ENCODE results near the gene SCLY.
A peak's percentile ranks its signal among the peaks of the same experiment; 100 is the strongest.
"Not testable (repeated sequence)": the region's sequence is repeated elsewhere in the genome, so short reads cannot be mapped to it uniquely, and the experiment has no call there.

SCLY gene, protein sequence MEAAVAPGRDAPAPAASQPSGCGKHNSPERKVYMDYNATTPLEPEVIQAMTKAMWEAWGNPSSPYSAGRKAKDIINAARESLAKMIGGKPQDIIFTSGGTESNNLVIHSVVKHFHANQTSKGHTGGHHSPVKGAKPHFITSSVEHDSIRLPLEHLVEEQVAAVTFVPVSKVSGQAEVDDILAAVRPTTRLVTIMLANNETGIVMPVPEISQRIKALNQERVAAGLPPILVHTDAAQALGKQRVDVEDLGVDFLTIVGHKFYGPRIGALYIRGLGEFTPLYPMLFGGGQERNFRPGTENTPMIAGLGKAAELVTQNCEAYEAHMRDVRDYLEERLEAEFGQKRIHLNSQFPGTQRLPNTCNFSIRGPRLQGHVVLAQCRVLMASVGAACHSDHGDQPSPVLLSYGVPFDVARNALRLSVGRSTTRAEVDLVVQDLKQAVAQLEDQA

DNA sequence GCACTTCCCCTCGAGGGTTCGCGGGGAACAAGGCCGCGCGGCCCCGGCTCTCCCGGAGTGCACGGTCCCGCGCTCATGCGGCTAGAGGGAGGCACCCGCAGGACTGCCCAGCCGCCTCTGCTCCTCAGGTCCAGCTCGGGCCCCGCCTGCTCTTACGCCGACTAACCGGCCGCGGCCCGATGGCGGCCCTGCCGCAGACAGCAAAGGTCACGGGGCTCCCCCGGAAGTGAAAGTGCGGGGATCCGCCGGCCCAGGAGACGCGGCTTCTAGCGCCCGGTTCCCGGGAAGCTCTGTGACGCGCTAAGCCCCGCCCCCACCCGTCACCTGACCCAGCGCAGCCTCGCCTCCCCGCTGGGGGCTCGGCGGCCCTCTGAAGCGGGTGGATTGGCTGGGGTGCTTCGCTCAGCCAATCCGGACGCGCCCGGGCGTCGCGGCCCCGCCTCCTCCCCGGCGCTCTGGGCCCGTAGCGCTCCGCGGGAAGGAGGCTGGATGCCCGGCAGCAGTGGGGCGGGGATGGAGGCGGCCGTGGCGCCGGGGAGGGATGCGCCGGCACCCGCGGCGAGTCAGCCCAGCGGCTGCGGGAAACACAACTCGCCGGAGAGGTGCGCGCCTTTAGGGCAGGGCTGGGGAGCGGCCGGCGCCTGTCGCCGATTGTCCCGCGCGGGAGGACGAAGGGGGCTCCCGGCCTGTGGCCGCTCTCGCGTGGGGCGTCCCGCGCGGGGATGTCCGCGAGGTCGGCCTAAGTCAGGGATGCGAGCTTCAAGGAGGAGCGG lies at the start of gene SCLY:
SCLY (plus strand) TSS at position 460 of the 773 bp plus-strand sequence; CDS start at position 514, 54 bp downstream.
- DNase-seq (ENCODE audit: extremely low spot score, insufficient read length, low read depth) = peak; percentile 98
- FAIRE-seq = peak; percentile 97

DNA sequence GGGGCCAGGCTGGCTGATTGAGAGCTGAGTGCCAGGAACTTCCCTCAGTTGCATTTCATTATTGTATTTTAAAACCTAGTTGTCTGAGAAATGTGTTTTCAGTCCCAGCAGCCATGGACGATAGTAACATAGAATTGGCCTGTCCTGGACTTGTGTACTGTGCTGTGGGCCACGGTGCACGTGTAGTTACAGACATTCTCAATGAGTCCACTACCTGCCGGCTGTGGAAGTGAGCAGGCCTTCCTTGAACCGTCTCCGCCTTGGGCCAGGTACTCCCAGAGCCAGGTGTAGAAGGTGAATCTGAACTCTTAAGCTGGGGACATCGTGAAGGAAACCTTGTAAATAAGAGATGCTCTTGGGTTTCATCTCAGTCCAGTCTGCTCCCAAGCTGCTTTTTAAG lies 47.0 kb upstream of the SCLY start:
- DNase-seq (ENCODE audit: extremely low spot score, insufficient read length, low read depth) (no peak), FAIRE-seq (no peak)

DNA sequence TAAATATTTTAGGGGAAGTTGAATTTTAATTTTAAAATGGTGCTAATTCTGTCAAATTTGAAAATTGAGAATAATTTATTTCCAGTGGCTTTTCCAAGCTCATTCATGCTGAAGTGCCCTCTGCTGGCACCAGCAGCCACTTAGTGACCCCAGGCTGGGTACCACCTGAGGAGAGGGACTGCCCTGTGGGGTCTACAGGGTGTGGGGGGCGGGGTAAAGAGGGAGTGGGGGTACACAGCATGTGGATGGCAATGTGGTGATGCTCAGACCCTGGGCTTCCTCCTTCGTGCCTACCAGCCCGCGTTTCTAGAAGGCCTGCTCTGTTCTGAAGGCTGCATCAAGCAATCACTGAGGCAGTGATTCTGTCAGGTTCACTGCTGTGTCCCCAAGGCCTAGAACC lies 45.1 kb upstream of the SCLY start:
- FAIRE-seq (no peak), DNase-seq (ENCODE audit: extremely low spot score, insufficient read length, low read depth) (no peak)

- FAIRE-seq (no peak), DNase-seq (ENCODE audit: extremely low spot score, insufficient read length, low read depth) (no peak)
These were observed 44.3 kb upstream of the SCLY start for GRCh38 chr2:238016526-238016925.

DNA sequence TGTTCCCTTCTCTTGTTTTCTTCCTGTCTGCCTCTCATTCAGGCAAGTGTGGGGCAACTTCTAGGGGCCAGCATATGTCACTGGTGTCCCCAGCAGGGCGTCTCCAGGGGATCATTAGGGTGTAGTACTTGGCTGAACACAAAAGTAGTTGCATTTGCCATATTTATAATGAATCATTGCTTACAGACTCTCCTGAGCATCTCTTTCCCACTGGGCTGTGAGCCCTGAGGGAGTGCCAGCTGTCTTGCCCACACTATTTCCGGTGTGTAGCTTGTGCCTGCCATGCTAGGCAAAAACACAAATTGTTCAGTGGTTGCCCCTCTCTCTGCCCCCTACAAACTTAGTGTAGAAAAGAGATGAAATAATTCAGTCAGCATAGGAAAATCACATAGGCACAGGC lies 40.8 kb upstream of the SCLY start:
- FAIRE-seq (no peak), DNase-seq (ENCODE audit: extremely low spot score, insufficient read length, low read depth) (no peak)

GRCh38 chr2:238020816-238021215 lies 40.0 kb upstream of the SCLY start:
- FAIRE-seq = no peak
- no peak for DNase-seq (ENCODE audit: extremely low spot score, insufficient read length, low read depth)

- FAIRE-seq (no peak), DNase-seq (ENCODE audit: extremely low spot score, insufficient read length, low read depth) (no peak)
These were observed 39.5 kb upstream of the SCLY start for GRCh38 chr2:238021327-238021726.

DNA sequence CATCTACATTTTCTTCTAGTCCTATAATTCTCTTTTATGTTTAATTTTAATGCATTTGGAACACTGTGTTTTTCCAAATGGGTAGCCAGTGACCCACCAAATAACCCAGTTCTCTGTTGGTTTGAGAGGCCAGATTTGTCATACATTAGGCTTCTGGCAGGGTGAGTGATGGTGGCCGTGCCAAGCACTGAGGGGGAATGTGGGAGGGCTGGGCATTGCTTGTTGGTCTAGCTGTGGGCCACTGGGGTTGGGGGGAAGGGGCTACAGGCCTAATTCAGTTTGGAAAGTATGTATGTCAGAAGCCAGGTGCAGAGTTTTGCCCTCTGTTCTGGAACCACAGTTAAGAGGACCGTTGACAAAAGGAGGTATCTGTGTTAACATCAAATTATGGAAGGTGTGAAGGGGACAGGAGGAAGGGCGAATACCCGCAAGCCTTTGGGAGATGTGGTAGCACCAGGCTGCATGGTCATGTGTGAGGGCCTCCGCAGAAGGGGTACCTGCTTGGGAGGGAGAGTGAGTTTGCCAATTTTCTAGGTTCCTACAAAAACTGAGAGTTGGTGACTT lies 38.1 kb upstream of the SCLY start:
- DNase-seq (ENCODE audit: extremely low spot score, insufficient read length, low read depth) (no peak), FAIRE-seq (no peak)

GRCh38 chr2:238023608-238024007 lies 37.2 kb upstream of the SCLY start:
- DNase-seq (ENCODE audit: extremely low spot score, insufficient read length, low read depth) (no peak), FAIRE-seq (no peak)

- DNase-seq (ENCODE audit: extremely low spot score, insufficient read length, low read depth) = no peak
- no peak for FAIRE-seq
These were observed 35.8 kb upstream of the SCLY start for GRCh38 chr2:238024986-238025385.

GRCh38 chr2:238025741-238026360 lies 35.0 kb upstream of the SCLY start:
- FAIRE-seq (no peak), DNase-seq (ENCODE audit: extremely low spot score, insufficient read length, low read depth) (no peak)

DNA sequence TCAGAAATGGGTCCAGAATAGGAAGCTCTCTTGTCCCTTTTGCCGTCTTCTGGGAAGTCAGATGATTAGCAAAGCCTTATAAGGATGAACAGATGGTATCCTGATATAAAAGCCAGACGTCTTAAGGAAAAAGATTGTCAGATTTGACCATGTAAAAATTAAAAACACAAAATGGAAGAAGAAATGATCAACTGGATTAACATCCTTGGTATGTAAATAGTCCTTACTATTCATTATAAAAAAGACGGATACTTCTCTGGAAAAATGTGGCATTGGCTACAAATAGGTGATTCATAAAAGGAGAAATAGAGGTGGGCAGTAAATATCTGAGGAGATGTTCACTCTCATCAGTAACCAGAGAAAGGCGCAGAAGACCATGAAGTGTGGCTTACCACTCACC lies 33.7 kb upstream of the SCLY start:
- DNase-seq (ENCODE audit: extremely low spot score, insufficient read length, low read depth) = no peak
- FAIRE-seq = no peak

DNA sequence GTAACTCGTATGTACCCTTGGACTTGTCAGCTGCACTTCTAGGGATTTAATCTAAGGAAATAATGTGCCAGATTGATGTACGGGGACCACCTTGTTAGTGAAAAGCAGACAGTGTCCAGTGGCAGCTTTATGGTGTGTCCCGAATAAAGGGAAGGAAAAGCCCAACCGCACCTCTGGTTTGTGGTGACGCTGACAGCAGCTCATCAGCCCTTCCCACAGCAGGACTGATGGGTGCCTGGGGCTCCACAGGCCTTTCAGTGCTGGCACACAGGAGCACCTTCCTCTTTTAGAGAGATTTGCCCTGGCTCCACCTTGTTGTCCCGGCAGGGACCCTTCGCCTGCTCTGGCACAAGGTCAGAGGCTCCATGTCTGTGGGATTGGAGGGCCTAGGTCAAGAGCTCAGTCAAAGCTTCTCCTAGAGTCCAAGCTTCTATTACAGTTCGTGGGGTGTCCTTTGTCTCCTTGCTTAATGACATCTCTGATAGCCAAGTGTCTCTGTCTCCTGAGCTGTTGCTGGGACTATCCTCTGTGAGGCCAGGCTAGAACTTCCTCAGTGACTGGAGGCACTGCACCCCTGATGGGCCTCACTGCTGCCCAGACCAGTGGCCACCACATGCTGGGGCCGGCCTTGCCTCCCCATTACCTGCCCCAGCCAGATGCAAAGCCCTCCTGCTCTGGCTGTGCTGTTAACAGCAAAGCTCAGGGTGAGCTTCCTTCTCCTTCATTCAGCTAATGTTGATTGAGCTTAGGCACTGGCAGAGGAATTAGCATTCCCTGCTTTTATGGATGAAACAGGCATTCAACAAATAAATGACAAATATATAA lies 33.0 kb upstream of the SCLY start:
- DNase-seq (ENCODE audit: extremely low spot score, insufficient read length, low read depth) (no peak), FAIRE-seq (no peak)

- FAIRE-seq (no peak), DNase-seq (ENCODE audit: extremely low spot score, insufficient read length, low read depth) (no peak)
These were observed 30.9 kb upstream of the SCLY start for GRCh38 chr2:238029853-238030252.

DNA sequence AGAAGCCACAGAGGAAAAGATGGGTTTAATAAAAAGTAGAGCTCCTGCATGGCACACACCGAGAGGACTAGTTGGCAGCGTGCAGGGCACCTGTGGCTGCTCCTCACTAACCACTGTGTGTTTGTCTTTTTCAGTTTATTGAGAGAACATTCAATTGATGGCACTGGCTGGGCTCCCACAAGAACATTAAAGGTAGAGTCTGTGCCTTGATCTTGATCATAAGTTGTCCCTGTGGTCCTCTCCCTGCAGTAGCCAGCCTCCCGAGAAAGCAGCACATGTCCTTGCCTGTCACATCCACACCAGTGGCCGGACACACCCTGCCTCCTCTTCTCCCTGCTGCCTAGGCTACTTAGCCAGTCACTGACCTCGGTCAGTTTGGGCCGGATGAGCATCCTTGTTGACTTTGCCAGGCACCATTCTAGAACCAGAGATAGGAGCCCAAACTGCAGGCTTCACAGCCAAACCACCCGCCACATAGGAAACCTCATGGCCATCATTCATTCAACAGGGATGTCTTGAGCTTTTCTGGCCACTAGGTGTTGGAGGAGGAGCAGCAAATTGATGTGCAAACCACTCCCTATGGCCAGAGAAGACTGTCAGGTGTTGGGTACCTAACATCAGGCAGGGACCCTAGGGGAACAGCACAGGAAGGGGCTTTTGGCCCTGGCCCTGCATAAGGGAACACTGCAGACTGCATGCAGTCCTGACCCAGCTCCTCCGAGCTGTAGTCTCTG lies 30.2 kb upstream of the SCLY start:
- DNase-seq (ENCODE audit: extremely low spot score, insufficient read length, low read depth) (no peak), FAIRE-seq (no peak)

DNA sequence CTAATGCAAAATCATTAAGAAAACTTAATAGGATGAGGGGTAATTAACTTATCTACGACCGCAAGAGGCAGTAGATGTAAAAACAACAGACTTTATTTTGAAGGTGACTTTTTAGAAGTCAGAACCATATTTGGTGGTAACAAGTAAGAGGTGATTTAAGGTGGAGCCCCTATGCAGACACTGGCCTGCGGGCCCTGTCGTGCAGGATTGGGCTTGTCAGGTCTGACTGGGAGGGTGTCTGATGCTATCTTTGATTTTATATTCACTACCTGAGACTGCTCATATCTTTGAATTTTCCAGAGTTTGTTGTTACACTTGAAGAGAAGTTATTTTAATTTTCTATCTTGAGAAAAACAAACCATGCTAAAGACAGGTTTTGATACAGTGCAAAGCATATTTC lies 29.1 kb upstream of the SCLY start:
- FAIRE-seq = no peak

GRCh38 chr2:238032755-238033337 lies 28.0 kb upstream of the SCLY start:
- FAIRE-seq (peak; percentile 45), DNase-seq (ENCODE audit: extremely low spot score, insufficient read length, low read depth) (no peak)

More for the DNA sequence above, 29.1 kb upstream of the SCLY start:
- no peak for DNase-seq (ENCODE audit: extremely low spot score, insufficient read length, low read depth)

DNA sequence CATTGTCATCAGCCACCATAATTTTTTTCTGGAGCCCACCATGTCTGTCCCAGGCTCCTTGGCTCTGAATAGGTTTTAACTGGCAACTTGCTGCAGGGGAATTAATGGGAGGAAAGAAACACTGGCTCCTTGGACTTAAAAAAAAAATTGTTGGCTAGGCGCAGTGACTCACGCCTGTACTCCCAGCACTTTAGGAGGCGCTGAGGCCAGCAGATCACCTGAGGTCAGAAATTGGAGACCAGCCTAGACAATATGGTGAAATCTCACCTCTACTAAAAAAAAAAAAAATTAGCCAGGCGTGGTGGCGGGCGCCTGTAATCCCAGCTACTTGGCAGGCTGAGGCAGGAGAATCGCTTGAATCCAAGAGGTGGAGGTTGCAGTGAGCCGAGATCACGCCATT lies 26.8 kb upstream of the SCLY start:
- not testable (repeated sequence) for FAIRE-seq; DNase-seq (ENCODE audit: extremely low spot score, insufficient read length, low read depth)

GRCh38 chr2:238038203-238038602 lies 22.6 kb upstream of the SCLY start:
- DNase-seq (ENCODE audit: extremely low spot score, insufficient read length, low read depth) (no peak), FAIRE-seq (no peak)

Measured in GM18507 (cell line).